ENCODE results near the gene PUM1.

PUM1 gene

DNA sequence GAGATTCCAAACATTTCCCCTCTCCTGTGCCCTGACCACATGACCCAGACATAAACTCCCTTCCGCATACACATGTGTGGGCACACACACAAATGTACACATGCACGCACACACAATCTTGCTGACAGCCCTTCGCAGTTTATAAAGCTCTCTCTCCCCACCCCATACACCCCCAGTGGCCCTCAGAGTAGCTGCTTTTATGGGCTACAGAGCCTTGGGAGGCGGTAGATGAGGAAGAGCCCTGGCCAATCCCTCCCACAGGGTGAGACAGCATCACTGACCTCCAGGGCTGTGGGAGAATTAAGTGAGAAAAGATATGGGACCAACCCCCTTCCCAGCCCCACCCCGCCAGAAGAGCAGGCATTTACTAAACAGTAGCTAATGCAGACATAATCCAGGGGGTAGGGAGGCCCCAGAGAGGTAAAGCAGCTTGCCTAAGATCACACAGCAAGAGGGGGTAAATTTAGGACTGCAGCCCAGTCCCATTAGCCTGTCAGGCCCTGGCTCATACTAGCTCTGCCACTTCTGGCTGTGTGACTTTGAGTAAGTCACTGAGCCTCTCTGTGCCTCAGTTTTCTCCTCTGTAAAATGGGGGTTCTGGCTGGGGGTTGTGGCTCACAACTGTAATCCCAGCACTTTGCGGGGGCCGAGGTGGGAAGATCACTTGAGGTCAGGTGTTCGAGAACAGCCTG lies 162.0 kb downstream of the PUM1 start:
- no peak for DNase-seq

DNA sequence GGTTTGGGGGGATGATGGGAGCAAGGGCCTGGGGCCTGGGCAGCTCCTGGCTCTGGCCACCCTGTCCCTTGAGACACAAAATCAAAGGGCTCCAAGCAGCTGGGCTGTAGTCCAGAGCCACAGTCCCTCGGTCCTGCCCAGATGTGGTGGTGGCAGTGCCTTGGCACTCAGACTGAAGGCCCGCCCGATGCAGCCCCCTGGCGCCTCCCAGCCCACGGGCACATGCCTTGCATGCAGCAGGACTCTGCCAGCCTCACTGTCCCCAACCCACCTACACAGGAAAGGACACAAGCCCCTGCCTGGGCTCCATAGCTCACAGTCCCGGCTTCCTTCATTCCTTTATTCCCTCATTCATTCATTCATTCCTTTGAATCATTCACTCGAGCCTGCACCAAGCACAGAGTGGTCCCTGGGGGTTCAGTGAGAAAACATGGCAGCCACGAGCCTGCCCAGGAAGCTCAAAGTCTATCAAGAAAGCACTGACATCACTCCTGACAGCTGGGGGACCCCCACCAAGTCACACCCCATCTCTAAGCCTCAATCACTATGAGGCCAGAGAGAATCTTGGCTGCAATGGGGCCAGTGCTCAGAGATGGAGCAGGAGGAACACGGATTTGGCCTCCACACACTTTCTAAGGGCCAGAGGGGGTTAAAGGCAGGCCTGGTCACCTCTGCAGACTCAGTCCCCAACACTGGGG lies 162.8 kb downstream of the PUM1 start:
- DNase-seq: no peak

DNA sequence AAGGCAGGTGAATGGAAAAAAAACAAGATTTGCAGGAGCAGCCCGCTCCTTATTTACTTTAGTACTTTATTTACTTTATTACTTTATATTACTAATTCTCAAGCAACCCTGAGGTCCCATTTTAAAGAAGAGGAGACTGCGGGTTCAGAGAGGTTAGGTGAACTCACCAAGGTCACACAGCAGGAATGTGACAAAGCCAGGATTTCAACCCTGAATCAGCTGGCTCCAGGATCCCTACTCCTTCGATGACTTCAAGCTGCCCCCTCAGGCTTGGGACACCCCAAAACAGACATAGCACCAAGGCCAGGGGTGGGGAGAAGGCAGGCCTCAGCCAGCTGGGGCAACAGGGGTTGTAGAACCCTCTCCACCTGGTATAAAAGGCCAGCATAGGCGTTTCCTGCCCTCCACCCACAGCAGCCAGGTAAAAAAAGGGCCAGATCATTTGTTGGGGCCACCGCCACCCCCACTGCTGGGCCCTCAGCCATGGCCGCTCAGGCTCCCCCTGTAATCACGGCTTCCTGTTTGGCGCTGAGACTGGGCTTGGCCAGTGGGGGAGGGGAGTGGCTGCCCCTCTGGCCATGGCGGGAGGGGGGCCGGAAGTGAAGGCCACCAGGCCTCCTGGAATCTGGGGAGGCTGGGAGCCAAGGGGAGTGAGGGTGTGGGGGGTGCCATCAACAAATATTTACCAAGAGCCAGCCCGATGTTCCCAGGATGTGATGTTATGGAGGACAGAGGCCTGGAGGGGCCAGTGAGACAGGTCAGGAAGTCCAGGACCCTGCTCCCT lies 163.5 kb downstream of the PUM1 start:
- no peak for DNase-seq

- DNase-seq: no peak
These were observed 164.5 kb downstream of the PUM1 start for GRCh38 chr1:30900931-30901560.

- DNase-seq: no peak
These were observed 165.0 kb downstream of the PUM1 start for GRCh38 chr1:30900486-30900885.

DNA sequence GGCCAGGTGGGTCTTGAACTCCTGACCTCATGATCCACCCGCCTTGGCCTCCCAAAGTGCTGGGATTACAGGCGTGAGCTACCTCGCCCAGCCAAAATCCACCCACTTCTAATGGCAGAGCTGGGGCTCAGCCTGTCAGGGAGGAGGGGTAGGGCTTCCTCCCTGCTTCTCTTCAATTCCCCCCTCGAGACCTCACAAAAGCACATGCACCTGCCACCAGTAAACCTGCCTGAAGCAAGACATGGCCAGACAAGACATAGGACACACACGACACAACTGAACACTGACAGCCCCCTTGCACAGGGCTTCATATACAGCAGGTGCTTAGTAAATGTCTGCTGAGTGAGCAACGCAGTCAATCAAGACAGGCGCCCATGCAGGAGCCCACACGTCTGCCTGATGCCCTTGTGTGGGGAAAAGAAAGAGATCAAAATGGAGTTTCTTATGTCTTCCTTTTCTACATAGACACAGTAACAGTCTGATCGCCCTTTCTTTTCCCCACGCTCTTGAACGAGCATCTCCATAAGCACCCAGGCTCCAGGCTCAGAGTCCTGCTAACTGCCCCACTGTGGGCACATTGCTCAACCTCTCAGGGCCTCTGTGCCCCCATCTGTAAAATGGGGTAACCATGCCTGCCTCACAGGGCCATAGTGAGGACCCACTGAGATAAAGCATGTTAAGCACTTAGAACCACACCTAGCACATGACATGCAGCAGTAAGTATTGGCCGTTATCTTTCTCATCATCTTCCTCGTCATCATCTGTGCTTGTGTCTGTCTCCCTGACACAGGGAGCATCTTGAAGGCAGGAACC lies 165.7 kb downstream of the PUM1 start:
- no peak for DNase-seq

GRCh38 chr1:30898031-30898815 lies 167.3 kb downstream of the PUM1 start:
- no peak for DNase-seq

DNA sequence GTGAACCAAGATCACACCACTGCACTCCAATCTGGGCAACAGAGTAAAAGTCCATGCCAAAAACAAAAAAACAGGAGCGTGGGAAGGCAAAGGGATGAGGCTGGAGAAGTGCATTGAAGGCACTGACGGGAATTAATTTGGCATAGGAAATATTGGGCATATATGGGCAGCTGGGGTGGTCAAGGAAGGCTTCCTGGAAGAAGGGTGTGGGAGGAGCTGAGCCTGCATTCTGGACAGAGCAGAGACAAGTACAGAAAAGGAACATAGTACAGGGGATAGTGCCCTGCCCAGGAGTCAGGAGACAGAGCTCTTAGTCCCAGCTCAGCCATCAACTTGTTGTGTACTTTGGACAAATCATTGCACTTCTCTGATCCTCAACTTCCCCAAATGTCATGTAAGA lies 168.6 kb downstream of the PUM1 start:
- no peak for DNase-seq

GRCh38 chr1:30895944-30896660 lies 169.4 kb downstream of the PUM1 start:
- no peak for DNase-seq

- DNase-seq: no peak
These were observed 170.1 kb downstream of the PUM1 start for GRCh38 chr1:30895382-30895943.

DNA sequence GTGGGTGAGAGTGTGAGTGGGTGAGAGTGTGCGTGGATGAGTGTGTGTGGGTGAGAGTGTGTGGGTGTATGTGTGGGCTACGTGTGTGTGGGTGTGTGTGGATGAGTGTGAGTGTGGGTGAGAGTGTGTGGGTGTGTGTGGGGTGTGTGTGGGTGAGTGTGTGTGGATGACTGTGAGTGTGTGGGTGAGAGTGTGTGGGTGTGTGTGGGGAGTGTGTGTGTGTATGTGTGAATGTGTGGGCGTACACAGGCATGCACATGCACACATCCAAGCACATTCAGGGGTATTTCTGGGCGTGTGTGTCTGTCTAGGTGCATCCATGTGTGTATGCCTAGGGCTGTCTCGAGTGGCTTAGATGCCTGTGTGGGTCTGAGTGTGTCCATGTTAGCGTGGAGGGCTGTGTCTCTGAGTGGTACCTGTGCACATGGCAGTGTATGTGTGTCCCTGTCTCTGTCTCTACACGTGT lies 171.0 kb downstream of the PUM1 start:
- no peak for DNase-seq

DNA sequence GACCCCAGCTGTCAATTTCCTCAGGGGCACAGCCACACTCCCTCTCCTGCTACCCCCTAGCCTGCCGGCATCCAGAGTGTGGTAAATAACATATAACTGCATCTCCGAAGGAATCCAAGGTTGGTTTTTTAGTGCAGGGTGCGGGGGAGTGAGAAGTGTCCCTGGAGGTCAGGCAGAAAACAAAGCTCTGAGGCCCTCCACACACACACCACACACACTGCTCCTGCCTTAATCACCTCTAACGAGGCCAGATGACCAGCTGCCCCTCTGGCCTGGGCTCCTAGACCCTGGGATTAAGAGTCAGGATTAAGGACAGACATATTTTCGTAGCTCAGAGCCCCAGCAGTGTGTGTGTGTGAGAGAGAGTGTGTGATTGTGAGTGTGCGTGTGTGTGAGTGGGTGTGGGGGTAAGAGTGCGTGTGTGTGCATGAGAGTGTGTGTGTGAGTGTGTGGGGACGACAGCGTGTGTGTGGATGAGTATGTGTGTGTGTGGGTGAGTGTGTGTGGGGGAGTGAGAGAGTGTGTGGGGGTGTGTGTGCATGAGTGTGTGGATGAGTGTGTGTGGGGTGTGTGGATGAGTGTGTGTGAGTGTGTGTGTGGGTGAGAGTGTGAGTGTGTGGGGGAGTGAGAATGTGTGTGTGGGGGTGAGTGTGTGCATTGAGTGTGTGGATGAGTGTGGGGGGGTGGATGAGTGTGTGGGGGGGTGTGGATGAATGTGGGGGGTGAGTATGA lies 171.6 kb downstream of the PUM1 start:
- no peak for DNase-seq

GRCh38 chr1:30892671-30893073 lies 172.8 kb downstream of the PUM1 start:
- no peak for DNase-seq

DNA sequence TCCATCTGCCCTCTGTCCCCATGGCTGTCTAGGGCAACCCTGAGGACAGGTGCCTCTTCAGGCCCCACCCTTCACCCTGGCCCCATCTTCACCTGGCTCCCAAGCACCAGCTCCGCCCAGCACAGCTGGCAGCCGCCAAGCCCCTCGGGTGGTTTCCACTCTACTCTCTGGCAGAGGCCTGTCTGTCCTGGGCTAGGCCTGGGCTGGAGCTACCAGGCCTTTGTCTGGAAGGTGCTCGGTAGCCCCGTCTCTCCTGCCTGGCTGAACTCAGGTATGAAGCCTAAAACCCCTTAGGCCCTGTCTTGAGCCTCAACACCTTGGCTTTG lies 174.3 kb downstream of the PUM1 start:
- DNase-seq: no peak

GRCh38 chr1:30890502-30891226 lies 174.9 kb downstream of the PUM1 start:
- DNase-seq: no peak

- no peak for DNase-seq
These were observed 176.0 kb downstream of the PUM1 start for GRCh38 chr1:30889511-30889910.

DNA sequence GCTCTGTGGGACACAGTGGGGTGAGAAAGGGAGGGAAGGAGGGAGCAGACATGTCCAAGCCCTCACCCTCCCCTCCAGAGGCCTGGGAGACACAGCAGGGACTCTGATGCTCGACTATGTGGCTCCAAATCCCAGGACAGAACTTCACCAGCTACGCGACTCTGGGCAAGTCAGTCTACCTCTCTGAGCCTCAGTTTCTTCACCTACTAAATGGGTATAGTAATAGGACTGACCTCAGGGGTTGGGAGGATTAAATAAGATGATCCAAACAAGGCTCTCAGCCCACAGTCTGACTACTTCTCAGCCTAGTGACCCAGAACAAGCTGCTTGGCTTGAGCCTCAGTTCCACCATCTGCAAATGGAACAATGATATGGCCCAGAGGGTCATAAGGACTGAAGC lies 176.5 kb downstream of the PUM1 start:
- DNase-seq: no peak

GRCh38 chr1:30888391-30888790 lies 177.1 kb downstream of the PUM1 start:
- no peak for DNase-seq

All from activated gamma-delta T cell (primary cell).